ENCODE measurements around the gene GRIN2A.
A peak's percentile ranks its signal among the peaks of the same experiment; 100 is the strongest.
"Not testable (repeated sequence)": the region's sequence is repeated elsewhere in the genome, so short reads cannot be mapped to it uniquely, and the experiment has no call there.

The GRIN2A gene

DNA sequence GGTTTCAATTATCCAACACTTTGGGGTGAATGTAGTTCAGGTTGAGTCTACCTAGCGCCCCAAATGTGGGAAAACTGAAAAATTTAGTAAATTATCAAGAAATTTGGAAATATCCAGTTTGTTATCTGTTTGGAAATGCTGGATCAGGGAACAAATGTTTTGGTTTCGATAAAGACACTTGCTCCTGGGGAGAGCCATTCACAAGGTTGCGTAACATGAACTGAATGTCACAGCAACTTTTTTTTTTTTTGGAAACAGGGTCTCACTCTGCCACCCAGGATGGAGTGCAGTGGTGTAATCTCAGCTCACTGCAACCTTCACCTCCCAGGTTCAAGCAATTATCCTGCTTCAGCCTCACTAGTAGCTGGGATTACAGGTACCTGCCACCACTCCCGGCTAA, 286.4 kb downstream of the GRIN2A start:
- no peak for DNase-seq
- intact Hi-C loops (cut with DNase I): no loop called here

DNA sequence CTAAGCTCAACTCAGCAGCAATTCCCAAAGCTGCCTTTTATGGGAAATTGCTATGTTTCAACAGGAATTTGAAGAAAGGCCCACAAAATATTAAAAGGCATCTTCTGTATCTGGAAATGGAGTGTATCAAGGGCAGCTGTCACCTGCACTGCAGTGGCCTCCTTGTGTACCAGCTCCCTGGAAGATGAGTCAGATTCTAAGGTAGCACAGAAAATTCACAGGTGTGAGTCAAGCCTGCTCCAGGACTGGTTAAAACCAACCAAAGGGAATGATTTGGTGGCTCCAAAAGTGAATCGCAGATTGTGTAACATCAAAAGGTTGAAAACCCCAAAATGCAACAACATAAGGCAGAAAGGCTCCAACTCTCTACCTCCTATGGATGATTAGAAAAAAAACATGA, 296.4 kb downstream of the GRIN2A start:
- DNase-seq: no peak
- intact Hi-C loops (cut with DNase I): no loop called here

DNA sequence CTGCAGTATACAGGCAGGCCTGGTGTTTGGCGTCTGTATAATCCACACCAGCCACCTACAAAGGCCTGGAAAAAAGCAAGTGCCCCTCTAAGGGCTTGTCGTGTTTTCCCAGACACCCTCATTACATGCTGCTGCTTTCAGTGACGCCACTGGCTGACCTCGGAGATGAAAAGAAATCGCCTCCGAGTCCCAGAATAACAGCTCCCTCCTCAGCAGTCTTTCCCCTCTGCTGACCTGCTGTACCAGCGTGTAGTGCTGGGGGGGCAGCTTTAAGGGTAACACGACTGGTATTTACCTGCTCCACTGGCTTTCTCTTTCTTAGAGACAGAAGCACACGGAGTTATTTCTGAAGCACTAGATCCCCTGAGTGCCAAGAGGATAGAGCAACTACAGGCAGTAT, 296.8 kb downstream of the GRIN2A start:
- intact Hi-C loops (cut with DNase I): no loop called here
- peak in 1 of 10 donors; percentile 69 for DNase-seq

DNA sequence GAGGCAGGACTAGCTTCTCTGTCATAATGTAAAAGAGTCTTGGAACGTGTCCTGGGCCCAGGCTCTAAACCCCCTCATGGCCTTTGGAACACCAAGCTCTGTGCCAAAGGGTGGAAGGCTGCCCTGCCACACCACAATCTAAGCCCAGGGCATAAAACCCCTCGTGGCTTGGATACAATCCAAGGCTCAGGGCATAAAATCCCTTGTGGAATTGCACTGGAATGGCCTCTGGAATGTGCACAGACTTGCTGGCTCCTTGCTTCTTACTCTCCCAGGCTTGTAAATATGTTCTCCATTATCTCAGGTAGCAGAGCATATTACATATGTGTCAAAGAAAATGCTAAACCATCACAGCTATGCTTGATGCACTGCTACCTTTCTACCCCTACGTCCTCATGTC, 306.2 kb downstream of the GRIN2A start:
- DNase-seq; intact Hi-C loops (cut with DNase I): not testable (repeated sequence)

DNA sequence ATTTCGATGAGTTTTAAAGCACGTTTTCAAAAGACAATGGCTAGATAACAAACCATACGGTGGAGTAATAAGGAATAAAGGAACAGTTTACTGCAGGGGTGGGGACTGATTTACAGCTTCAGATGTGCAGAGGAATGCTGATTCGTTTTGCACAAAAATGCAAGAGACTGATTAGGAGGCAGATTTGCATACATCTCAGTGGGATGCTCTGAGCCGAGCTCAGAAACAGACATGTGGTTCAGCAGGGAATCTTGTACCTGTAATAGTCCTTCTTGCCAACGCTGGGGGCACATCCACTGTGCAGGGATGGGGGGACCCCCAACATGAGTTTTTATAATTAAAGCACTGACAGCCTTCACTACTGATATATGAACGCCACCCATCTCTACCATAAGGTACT, 308.0 kb downstream of the GRIN2A start:
- peak in 1 of 10 donors; percentile 63 for DNase-seq
- intact Hi-C loops (cut with DNase I): no loop called here

DNA sequence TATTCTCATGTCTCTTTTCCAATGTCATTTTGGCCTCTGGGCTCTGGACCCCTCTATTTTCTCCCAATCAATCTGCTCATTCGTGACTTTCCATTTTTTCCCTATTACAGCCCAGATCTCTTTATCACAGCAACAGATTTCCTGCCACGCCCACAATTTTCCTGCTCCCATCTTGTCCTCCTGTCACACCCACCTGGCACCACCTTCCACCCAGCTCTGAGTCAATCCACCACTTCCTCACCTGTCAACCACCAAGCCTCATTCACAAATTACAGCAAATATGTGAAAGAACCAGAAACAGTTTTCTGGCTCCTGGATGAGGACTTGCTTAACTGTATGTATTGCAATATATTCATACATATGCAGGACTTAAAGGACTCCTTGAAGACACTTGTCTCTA, 311.3 kb downstream of the GRIN2A start:
- intact Hi-C loops (cut with DNase I): no loop called here
- DNase-seq: no peak

DNA sequence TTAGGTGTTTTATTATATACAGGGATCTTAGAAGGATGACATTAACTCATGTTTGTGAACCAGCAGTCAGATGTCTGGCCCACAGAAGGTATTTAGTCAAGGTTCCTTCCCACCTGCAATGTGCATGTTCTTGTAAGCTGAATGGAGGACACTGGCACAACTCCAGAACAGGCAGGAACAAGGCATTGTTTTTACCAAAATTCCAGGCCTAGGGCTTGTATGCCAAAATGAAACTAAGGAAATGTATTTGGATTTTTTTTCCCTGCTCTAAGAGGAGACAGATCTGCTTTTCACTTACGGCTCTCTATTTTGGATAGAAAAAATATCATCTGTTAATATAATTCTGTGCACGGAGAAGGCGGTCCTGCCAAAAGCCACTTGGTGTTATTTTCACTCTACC, 312.5 kb downstream of the GRIN2A start:
- intact Hi-C loops (cut with DNase I): no loop called here
- no peak for DNase-seq

DNA sequence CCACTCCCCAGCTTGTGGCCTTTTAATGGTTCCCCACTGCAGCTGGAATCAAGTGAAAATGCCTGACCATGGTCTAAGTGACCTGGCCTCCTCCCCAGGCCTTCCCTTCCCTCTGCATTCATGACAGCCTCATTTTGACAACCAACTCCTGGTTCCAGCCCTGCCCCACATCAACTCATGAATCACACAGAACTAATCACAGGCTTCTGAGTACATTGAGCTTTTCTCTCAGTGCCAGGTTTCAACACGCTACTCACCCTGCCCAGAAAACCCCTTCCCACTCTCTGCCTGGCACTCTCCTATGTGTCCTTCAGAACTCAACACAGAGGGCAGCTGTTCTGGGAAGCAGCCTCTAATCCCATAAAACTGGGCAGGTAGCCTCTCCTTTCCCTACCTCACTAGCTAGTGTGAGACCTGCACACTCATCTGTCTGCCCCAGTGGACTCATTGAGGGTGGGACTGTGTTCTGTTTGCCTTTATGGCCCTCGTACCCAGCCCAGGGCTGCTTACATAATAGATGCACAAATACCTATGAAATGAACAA, 313.6 kb downstream of the GRIN2A start:
- peak in 2 of 10 donors; percentile 15 to 79 for DNase-seq
- intact Hi-C loops (cut with DNase I): no loop called here

DNA sequence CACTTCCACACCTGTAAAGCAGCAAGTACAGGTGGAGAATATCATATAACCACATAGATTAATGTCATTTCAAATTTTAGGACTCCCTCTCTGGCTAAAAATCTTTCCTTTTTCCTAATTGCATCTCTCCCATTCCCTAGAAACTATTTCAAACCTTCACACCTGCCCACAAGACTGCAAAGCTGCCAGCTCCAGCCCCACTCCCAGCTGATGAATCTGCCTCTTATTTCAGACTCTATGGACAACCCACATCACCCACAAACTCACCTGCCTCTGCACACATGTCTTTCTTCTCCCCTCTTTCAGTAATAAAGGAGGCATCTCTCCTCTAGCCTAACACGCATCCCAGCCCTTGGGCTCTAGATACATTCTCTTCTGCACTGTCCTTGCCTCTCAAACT, 315.1 kb downstream of the GRIN2A start:
- DNase-seq: peak in 6 of 10 donors; percentile 24 to 83 (median 60)
- intact Hi-C loops (cut with DNase I): no loop called here

DNA sequence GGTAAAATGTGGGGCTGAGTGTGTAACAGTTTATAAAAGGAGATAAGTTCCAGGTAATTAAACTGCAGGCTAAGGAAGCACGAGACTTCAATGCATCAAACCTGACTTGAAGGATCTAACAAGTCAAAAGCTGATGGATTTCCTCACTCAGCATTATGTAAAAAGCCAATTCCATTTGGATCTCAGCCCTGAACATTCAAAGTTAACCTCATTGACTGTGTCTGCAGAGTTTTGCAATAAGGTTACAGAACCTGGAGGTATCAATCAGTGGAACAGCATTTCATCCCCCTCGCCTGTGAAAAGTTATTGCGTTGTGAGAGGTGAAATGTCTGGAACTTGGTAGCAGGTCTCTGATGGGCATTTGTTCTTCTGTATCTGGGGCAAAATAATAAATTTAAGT, 317.8 kb downstream of the GRIN2A start:
- no peak for DNase-seq
- intact Hi-C loops (cut with DNase I): no loop called here

DNA sequence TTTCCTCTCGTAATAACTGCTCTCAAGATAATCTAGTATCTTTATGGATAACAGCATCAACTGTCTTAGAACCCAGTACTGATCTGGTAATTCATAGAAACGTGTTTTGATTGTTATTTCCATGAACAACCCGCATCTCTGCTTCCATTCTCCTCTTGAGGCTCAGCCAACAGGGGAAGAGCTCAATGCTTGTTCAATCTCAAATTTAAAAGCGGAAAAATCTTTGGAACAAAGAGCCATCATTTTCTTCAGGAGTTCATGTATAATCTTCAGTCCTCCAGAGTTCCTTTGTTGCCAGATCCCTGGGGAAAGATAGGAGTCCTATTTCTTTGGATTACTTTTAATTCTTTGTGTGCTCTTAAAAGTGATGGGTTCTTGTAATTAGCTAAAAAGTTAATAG, 319.9 kb downstream of the GRIN2A start:
- intact Hi-C loops (cut with DNase I): no loop called here
- DNase-seq: no peak

DNA sequence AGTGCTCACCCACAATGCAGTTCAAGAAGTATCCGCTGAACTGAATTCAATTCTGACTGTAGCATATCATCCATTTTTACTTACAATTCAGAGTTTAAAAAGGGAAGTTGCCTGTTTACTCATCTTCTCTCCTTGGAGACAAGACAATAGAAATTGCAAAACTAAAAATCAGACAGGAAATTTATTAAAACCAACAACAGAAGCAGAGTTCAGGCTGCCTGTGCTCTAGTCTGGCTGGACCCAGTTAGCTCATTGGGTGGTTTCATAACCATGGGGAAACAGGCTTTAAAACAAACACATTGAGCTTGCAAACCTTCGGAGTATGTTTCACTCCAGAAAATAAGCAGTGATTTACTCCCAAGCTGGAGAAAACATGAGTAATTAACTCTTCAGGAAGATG, 321.4 kb downstream of the GRIN2A start:
- DNase-seq: no peak
- intact Hi-C loops (cut with DNase I): no loop called here

DNA sequence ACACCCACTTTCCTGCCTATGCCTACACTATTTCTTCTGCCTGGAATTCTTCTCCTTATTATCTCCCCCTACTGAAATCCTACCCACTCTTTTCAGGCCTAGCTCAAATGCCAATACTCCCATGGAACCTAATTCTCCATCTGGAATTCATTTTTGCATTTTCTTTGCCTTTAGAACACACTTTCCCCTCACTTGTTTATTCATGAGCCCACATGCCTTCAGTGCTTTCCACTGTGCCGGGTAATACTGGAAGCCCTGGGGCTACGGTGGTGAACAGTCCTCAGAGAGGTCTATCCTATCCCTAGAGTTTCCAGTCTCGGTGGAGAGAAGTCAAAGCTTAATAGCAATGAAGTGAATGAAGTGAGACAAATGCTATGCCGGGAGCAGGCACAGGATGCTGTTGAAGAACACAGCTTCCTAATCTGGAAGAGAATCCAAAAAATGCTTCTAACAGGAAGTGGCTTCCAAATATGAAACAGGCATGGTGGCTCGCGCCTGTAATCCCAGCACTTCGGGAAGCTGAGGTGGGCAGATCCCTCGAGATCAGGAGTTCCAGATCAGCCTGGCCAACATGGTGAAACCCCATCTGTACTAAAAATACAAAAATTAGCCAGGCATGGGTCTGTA, 322.4 kb downstream of the GRIN2A start:
- DNase-seq: no peak
- intact Hi-C loops (cut with DNase I): no loop called here

DNA sequence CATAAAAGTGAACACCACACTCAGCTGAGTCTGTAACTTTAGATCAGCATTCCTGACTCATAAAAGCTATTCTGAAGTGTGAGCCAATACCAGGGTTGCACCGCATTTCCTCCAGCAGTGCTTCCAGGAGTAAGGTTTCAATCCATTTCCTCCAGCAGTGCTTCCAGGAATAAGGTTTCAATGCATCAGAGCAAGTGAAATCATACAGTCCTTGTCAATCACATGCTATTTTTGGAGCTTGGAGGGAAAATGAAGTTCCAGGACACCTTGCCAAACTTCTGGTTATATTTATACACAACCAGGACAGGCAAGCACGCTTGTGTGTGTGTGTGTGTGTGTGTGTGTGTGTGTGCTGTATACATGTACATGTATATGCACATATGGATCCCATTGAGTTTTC, 327.6 kb downstream of the GRIN2A start:
- no peak for DNase-seq

DNA sequence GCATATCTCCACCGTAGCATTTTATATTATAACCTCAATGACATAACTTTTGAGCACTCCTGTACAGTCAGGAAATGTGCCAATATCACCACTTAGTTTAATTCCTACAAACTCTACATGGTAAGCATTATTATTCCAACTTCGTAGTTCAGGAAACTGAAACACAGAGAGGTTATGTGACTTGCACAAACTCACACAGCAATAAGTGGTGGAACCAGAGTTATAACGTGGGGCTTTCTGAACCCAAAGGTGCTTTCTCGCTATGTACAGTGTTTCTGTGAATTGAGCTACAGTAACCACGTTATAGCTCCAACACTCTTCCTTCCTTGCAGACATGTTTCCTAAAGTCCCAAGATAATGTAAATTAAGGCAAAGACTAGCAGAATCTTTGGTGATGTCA, 330.2 kb downstream of the GRIN2A start:
- intact Hi-C loops (cut with DNase I): no loop called here
- no peak for DNase-seq

More for the DNA sequence above, 327.6 kb downstream of the GRIN2A start:
- intact Hi-C loops (cut with DNase I): no loop called here

DNA sequence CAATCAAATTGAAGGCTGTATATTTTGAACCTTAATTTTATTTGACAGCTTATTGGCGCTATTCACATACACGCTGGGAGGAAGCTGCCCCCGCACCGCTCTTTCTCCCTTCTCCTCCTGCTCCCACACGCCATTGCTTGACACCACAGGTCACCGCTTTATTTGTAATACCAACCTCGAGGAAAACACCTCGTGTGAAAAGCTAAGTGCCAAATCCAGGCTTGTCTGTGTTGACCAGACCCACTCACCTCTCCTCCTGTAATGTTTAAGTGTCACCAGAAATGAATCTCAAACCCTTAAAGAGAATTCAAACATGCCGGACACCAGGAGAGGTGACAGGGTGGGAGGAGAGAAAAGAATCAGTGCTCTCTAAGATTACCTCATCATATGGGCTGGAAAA, 331.4 kb downstream of the GRIN2A start:
- no peak for DNase-seq
- intact Hi-C loops (cut with DNase I): no loop called here

DNA sequence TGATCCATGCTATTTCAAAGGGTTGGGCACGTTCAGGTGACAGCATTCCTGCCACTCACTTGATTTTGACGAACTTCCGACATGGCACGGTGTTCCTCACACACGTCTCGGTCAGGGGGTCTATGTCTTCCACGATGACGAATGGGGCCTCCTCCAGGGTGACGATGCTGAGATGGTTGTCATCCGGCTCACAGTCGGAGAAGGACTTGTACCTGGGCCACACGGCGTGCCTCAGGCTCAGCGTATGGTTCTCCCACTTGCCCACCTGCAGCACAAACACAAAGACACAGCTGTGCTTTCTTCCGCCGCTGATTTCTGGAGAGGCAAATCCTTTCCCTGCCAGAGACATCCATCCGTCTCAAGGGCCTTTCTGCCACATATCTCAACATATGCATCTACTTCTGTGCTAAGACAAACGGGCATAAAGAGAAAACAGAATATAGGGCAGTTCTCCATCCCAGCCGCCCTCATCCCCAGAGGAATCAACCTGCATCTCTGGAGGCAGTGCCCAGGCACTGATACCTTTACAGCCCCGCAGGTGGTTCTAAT, 332.5 kb downstream of the GRIN2A start:
- intact Hi-C loops (cut with DNase I): no loop called here
- peak in 1 of 10 donors; percentile 85 for DNase-seq

DNA sequence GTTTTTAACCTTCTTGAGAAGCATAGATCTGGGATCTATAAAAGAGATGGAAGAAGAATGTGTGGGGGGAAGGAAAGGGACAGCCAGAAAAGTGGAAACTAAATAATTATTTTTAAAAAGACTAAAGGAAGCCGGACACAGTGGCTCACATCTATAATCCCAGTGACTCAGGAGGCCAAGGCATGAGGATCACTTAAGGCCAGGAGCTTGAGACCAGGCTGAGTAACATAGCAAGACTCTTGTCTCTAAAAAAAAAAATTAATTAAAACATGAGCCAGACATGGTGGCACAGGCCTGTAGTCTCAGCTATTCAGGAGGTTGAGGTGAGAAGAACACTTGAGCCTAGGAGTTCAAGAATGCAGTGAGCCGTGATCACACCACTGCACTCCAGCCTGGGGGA, 335.1 kb downstream of the GRIN2A start:
- DNase-seq: no peak
- intact Hi-C loops (cut with DNase I): no loop called here

DNA sequence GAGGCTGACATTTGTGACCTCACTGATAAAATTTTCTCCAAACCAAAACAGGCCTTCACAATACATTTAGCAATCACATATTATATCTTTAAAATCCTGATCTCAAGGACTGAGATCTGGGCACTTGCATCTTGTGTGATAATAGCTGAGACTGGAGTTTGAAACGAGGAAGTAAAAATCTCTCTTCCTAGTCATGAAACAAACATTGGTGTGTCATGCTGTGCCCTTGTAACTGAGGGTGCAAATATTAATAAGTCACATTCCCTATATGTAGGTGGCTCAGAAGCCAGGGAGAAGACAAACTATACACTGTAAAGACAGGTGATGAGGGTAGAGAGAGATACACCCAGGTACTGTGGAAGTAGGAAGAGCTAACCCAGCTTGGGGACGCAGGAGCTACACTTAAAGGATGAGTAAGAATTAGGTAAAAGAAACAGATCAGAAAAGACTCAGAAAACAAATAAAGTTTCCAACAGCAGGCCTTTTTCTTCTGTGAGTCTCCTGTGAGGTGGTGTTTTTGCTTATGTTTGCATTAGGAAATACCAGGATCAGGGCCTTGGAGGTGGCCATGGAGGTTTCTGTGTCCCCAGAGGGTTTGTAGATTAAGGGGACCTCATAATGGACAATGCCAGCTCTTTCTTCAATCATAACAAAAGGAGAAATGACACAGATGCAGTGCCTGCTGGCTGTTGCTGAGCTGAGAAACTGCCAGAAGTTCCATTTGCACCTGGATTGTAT, 335.7 kb downstream of the GRIN2A start:
- intact Hi-C loops (cut with DNase I): no loop called here
- DNase-seq: no peak

DNA sequence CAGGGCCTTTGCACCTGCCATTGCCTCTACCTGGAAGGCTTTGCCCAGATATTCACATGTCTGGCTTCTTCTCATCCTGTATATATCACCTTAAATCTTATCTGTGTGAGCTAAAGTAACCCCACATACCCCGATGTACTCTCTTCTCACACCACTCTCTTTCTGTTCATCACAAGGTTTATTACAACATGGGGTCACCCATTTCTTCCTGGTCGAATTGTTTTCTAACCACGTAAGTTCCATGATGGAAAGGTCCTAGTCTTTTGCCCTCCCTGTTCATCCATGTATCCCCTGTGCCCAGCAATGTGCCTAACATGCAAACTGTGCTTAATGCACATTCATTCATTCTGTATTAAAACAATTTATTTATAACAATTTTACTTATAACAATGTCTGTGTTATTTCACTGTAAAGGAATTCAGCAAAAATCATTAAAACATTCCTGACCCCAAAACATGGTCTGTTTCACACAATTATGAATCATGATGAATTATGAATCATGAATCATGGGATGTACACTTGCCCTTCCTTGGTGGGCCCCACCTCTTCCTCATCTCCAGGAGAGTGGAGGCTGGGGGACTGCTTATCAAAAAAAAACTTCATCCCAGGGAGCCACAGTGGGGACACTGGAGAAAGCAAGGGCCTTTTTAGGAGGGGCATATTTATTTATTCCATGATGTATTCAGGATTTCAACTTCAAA, 336.4 kb downstream of the GRIN2A start:
- intact Hi-C loops (cut with DNase I): no loop called here
- no peak for DNase-seq

DNA sequence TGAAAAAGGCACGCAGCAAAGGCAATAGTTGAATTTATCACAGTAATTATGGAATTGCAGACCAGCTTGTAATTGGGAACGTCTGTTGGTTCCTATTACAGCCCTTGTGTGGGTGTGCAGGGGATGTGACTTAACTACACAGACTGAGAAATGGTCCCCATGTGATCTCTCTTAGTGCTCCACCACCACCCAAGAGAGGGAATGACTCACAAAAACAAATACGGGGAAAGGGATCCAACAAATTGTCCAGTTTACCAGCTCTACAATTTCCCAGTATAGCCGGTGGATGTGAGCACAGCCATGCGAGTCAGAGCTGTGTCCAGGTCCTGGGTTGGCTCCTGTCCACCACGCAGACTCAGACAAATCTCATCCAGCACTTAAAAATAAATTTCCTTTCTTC, 337.9 kb downstream of the GRIN2A start:
- no peak for DNase-seq
- intact Hi-C loops (cut with DNase I): no loop called here
